Ovary (tissue), 3 donors: ENCODE measurements around the gene HOMER1.

Experiments used
- CTCF ChIP-seq, 3 donors: fragments of 450-650 bp in 2 of 3; fragments of 200-600 bp in 1 of 3; IDR thresholded peaks; one replicate each; pipeline versions ENCODE4 v1.5.1 to v1.8.0; 2016 to 2022; ENCODE audit warnings: antibody characterized with exemption in 3 of 3, mild to moderate bottlenecking in 1 of 3
- POLR2A ChIP-seq: fragments of 450-650 bp; IDR thresholded peaks from one replicate; pipeline ENCODE4 v1.6.1; 2017; ENCODE audit warnings: antibody characterized with exemption, mild to moderate bottlenecking, moderate library complexity
- donor health status: DM: no; HTN: no; CAD: no.

- TF ChIP-seq CTCF (IDR thresholded peaks at IDR 0.05) (no peak), POLR2A (no peak)
Observed at GRCh38 chr5:79401216-79401615, 112.7 kb downstream of the HOMER1 start.
